ENCODE results near the gene ZSCAN4. TPM values are rescaled to one million over a fixed set of nuclear protein-coding genes. Genes with fewer than 3 reads are reported as not detected.

The ZSCAN4 gene
- polyA plus RNA-seq, 1 donor (not counting 4 experiments of a cell fraction or from before 2014, with no cell fraction given), result 0.18 TPM

- no peak overlapping the region for H3K4me3 ChIP-seq (ENCODE audit: control insufficient read depth in 2 of 3, extremely low read depth in 1 of 3, insufficient read depth in 2 of 3, low read depth in 1 of 3, low read length in 3 of 3)
- dilution Hi-C loops (cut with MboI; ENCODE audit: extremely low pct_ligation_motif_present, low sequenced_read_pairs), result no loop called here
- no peak overlapping the region for H3K9ac ChIP-seq (ENCODE audit: control insufficient read depth, extremely low read depth, insufficient read depth, low read length)
- no peaks in the 10 kb centered on the region for H3K36me3 ChIP-seq (ENCODE audit: control insufficient read depth in 2 of 2, extremely low read depth in 1 of 2, insufficient read depth in 2 of 2, low read length in 2 of 2)
- H2AFZ ChIP-seq (ENCODE audit: control insufficient read depth, low read length), result no peak overlapping the region
- no peaks in the 10 kb centered on the region for H3K79me2 ChIP-seq (ENCODE audit: control insufficient read depth, insufficient read depth, low read length)
- H3K9me3 ChIP-seq (ENCODE audit: control insufficient read depth, low read depth, low read length), result no peaks in the 10 kb centered on the region
- H3K4me1 ChIP-seq (ENCODE audit: control insufficient read depth, extremely low read depth, insufficient read depth, low read length), result peaks cover 4% of the 10 kb centered on the region
- H4K20me1 ChIP-seq (ENCODE audit: control insufficient read depth, extremely low read depth, insufficient read depth, low read length), result no peaks in the 10 kb centered on the region
- TF ChIP-seq EZH2 (IDR thresholded peaks at IDR 0.05; ENCODE audit: low read length) (no peak), CTCF (optimal IDR thresholded peaks at IDR 0.05 in 1 of 3, IDR thresholded peaks at IDR 0.05 in 1 of 3, conservative IDR thresholded peaks at IDR 0.05 in 1 of 3; ENCODE audit: extremely low read depth in 1 of 3, insufficient read depth in 2 of 3, low read length in 3 of 3) (no peak)
- FAIRE-seq, result no peak
- H3K27ac ChIP-seq (ENCODE audit: control insufficient read depth, insufficient read depth, low read length), result no peak overlapping the region
- DNase-seq (ENCODE audit: low read depth, low spot score), result no peak
- H3K4me2 ChIP-seq (ENCODE audit: control insufficient read depth, extremely low read depth, insufficient read depth, low read depth, low read length), result no peak overlapping the region
- H3K9me1 ChIP-seq (ENCODE audit: control insufficient read depth, extremely low read depth, insufficient read depth, low read length), result no peaks in the 10 kb centered on the region
- H3K27me3 ChIP-seq (ENCODE audit: control insufficient read depth, extremely low read depth, insufficient read depth, low read length), result no peaks in the 10 kb centered on the region
Observed at GRCh38 chr19:57667228-57667627, 1.5 kb upstream of the ZSCAN4 start.

- no peaks in the 10 kb centered on the region for H3K27me3 ChIP-seq (ENCODE audit: control insufficient read depth, extremely low read depth, insufficient read depth, low read length)
- FAIRE-seq (no peak), DNase-seq (ENCODE audit: low read depth, low spot score) (no peak)
- no peaks in the 10 kb centered on the region for H3K4me1 ChIP-seq (ENCODE audit: control insufficient read depth, extremely low read depth, insufficient read depth, low read length)
- no peaks in the 10 kb centered on the region for H3K36me3 ChIP-seq (ENCODE audit: control insufficient read depth in 2 of 2, extremely low read depth in 1 of 2, insufficient read depth in 2 of 2, low read length in 2 of 2)
- H3K4me2 ChIP-seq (ENCODE audit: control insufficient read depth, extremely low read depth, insufficient read depth, low read depth, low read length), result no peak overlapping the region
- dilution Hi-C loops (cut with MboI; ENCODE audit: extremely low pct_ligation_motif_present, low sequenced_read_pairs), result no loop called here
- H3K79me2 ChIP-seq (ENCODE audit: control insufficient read depth, insufficient read depth, low read length), result no peaks in the 10 kb centered on the region
- no peak overlapping the region for H3K9ac ChIP-seq (ENCODE audit: control insufficient read depth, extremely low read depth, insufficient read depth, low read length)
- H4K20me1 ChIP-seq (ENCODE audit: control insufficient read depth, extremely low read depth, insufficient read depth, low read length), result no peaks in the 10 kb centered on the region
- H3K4me3 ChIP-seq (ENCODE audit: control insufficient read depth in 2 of 3, extremely low read depth in 1 of 3, insufficient read depth in 2 of 3, low read depth in 1 of 3, low read length in 3 of 3), result no peak overlapping the region
- no peak for TF ChIP-seq CTCF (optimal IDR thresholded peaks at IDR 0.05 in 1 of 3, IDR thresholded peaks at IDR 0.05 in 1 of 3, conservative IDR thresholded peaks at IDR 0.05 in 1 of 3; ENCODE audit: extremely low read depth in 1 of 3, insufficient read depth in 2 of 3, low read length in 3 of 3)
- TF ChIP-seq EZH2 (IDR thresholded peaks at IDR 0.05; ENCODE audit: low read length), result no peak
- no peaks in the 10 kb centered on the region for H3K9me1 ChIP-seq (ENCODE audit: control insufficient read depth, extremely low read depth, insufficient read depth, low read length)
- no peak overlapping the region for H3K27ac ChIP-seq (ENCODE audit: control insufficient read depth, insufficient read depth, low read length)
- no peak overlapping the region for H2AFZ ChIP-seq (ENCODE audit: control insufficient read depth, low read length)
- H3K9me3 ChIP-seq (ENCODE audit: control insufficient read depth, low read depth, low read length), result no peaks in the 10 kb centered on the region
Observed at GRCh38 chr19:57671124-57671895, 2.6 kb downstream of the ZSCAN4 start.

Measured in keratinocyte (primary cell).